Measurements from ENCODE around the gene CCR1. TPM values are rescaled to one million over a fixed set of nuclear protein-coding genes. Genes with fewer than 3 reads are reported as not detected.

The CCR1 gene
- total RNA-seq, 3 donors from 2014 or later = 1.8 to 10.0 (median 8.7) TPM

GRCh38 chr3:46233194-46233593 is 25.1 kb upstream of the CCR1 start:
- Histone ChIP-seq H3K4me1 (ENCODE audit: low read depth) (no peaks in the 10 kb centered on the region), H3K4me3 (no peak overlapping the region), H3K36me3 (ENCODE audit: low read depth) (no peaks in the 10 kb centered on the region), H3K9me3 (no peaks in the 10 kb centered on the region)
- intact Hi-C loops (cut with DNase I, micrococcal nuclease) = no loop called here
- no peak for DNase-seq
- no peak for ATAC-seq
- no peak for TF ChIP-seq CTCF (IDR thresholded peaks at IDR 0.05)

- intact Hi-C loops (cut with DNase I, micrococcal nuclease) = no loop called here
- ATAC-seq (no peak), DNase-seq (no peak)
- Histone ChIP-seq H3K4me3 (no peak overlapping the region), H3K9me3 (no peaks in the 10 kb centered on the region), H3K36me3 (ENCODE audit: low read depth) (no peaks in the 10 kb centered on the region), H3K4me1 (ENCODE audit: low read depth) (no peaks in the 10 kb centered on the region)
- TF ChIP-seq CTCF (IDR thresholded peaks at IDR 0.05) = no peak
Measured at GRCh38 chr3:46231323-46231722, 23.2 kb upstream of the CCR1 start.

- DNase-seq = peak in 1 of 3 donors; percentile 18
Measured at GRCh38 chr3:46228260-46229242, 20.4 kb upstream of the CCR1 start.

GRCh38 chr3:46222435-46223161 is 14.5 kb upstream of the CCR1 start:
- no peaks in the 10 kb centered on the region for H3K4me1 ChIP-seq (ENCODE audit: low read depth)
- H3K4me3 ChIP-seq = no peak overlapping the region
- intact Hi-C loops (cut with DNase I, micrococcal nuclease) = no loop called here
- H3K9me3 ChIP-seq = no peaks in the 10 kb centered on the region
- DNase-seq (no peak), ATAC-seq (peak; percentile 47)
- TF ChIP-seq CTCF (IDR thresholded peaks at IDR 0.05) = no peak
- H3K36me3 ChIP-seq (ENCODE audit: low read depth) = no peaks in the 10 kb centered on the region

More at GRCh38 chr3:46228260-46229242, 20.4 kb upstream of the CCR1 start:
- ATAC-seq = no peak
- intact Hi-C loops (cut with DNase I, micrococcal nuclease) = no loop called here
- no peaks in the 10 kb centered on the region for H3K9me3 ChIP-seq
- H3K4me1 ChIP-seq (ENCODE audit: low read depth) = no peaks in the 10 kb centered on the region
- TF ChIP-seq CTCF (IDR thresholded peaks at IDR 0.05) = no peak
- H3K4me3 ChIP-seq = no peak overlapping the region
- H3K36me3 ChIP-seq (ENCODE audit: low read depth) = no peaks in the 10 kb centered on the region

- no peak for TF ChIP-seq CTCF (IDR thresholded peaks at IDR 0.05)
- Histone ChIP-seq H3K9me3 (no peaks in the 10 kb centered on the region), H3K4me3 (no peak overlapping the region), H3K36me3 (ENCODE audit: low read depth) (no peaks in the 10 kb centered on the region), H3K4me1 (ENCODE audit: low read depth) (no peaks in the 10 kb centered on the region)
- DNase-seq (no peak), ATAC-seq (no peak)
- intact Hi-C loops (cut with DNase I, micrococcal nuclease) = no loop called here
Measured at GRCh38 chr3:46221938-46222337, 13.8 kb upstream of the CCR1 start.

Data from mucosa of descending colon (tissue), 3 donors.